OCI-LY7 (cell line): ENCODE results near the gene PRKAB1. TPM values are rescaled to one million over a fixed set of nuclear protein-coding genes. Genes with fewer than 3 reads are reported as not detected.

Experiments
- BruUV-seq: library from RNA; stranded (reverse); fragments of 400-500 nt; replicated peaks from 2 replicates; lab custom pipeline; 2021; lab: Mats Ljungman, UMichigan
- CTCF ChIA-PET: fragments of 300-600 bp; sonication (Branson Sonifier 250); formaldehyde crosslinking; loops from one replicate; lab custom pipeline; 2022; ENCODE audit warnings: antibody characterized with exemption; ENCODE audit not compliant: unreplicated experiment; lab: Charles Lee
- POLR2A ChIA-PET: fragments of 300-600 bp; sonication (Branson Sonifier 250); formaldehyde crosslinking; loops from one replicate; lab custom pipeline; 2022; ENCODE audit warnings: antibody characterized with exemption; lab: Charles Lee
- DNase-seq: peaks from one replicate; pipeline ENCODE4 v3.0.0-alpha.2; 2015; ENCODE audit warnings: low spot score
- H2AFZ ChIP-seq: fragments of 200-600 bp; sonication (generic), shearing (Covaris generic); 2 replicates; pipeline ENCODE4 v1.6.1; 2014; ENCODE audit warnings: mild to moderate bottlenecking, antibody characterized with exemption, low read length, moderate library complexity
- H3K27ac ChIP-seq: fragments of 200-600 bp; sonication (generic); 2 replicates; pipeline ENCODE4 v1.5.1; 2014; ENCODE audit warnings: mixed run types, low read depth, mild to moderate bottlenecking, moderate library complexity, low read length, inconsistent platforms; ENCODE audit not compliant: poor library complexity, severe bottlenecking
- H3K36me3 ChIP-seq: fragments of 200-600 bp; sonication (generic); 2 replicates; pipeline ENCODE4 v1.6.1; 2014; ENCODE audit warnings: mild to moderate bottlenecking, antibody characterized with exemption, low read length, moderate library complexity, mixed read lengths; ENCODE audit not compliant: insufficient read depth
- H3K4me1 ChIP-seq: fragments of 200-600 bp; sonication (generic); 2 replicates; pipeline ENCODE4 v1.5.1; 2014; ENCODE audit warnings: mild to moderate bottlenecking, low read length; ENCODE audit not compliant: insufficient read depth, poor library complexity, severe bottlenecking
- H3K4me2 ChIP-seq: fragments of 200-600 bp; sonication (generic); 2 replicates; pipeline ENCODE4 v1.6.1; 2014; ENCODE audit warnings: mild to moderate bottlenecking, low read length
- H3K4me3 ChIP-seq: fragments of 200-600 bp; sonication (generic); 2 replicates; pipeline ENCODE4 v1.5.1; 2014; ENCODE audit warnings: mild to moderate bottlenecking, low read depth, low read length; ENCODE audit not compliant: poor library complexity, severe bottlenecking
- H3K79me2 ChIP-seq: fragments of 200-600 bp; sonication (generic); 2 replicates; pipeline ENCODE4 v1.6.1; 2016; ENCODE audit warnings: low read depth, mild to moderate bottlenecking, low read length, moderate library complexity, mixed read lengths; ENCODE audit not compliant: insufficient read depth
- H3K9me2 ChIP-seq: fragments of 200-600 bp; sonication (generic); 2 replicates; pipeline ENCODE4 v1.6.1; 2016; ENCODE audit warnings: mild to moderate bottlenecking, low read length, mixed read lengths; ENCODE audit not compliant: insufficient read depth
- H3K9me3 ChIP-seq: fragments of 200-600 bp; sonication (generic); 2 replicates; pipeline ENCODE4 v1.6.1; 2014; ENCODE audit warnings: mild to moderate bottlenecking, mixed run types, low read length, mixed read lengths
- H4K20me1 ChIP-seq: fragments of 200-600 bp; sonication (generic); 2 replicates; pipeline ENCODE4 v1.6.1; 2014; ENCODE audit warnings: mild to moderate bottlenecking, antibody characterized with exemption, low read length, moderate library complexity, mixed read lengths; ENCODE audit not compliant: insufficient read depth
- EZH2phosphoT487 ChIP-seq: fragments of 200-600 bp; sonication (generic); IDR thresholded peaks from 2 replicates; pipeline ENCODE4 v1.6.1; 2018; ENCODE audit warnings: low read depth, borderline replicate concordance, mild to moderate bottlenecking, mixed run types, antibody characterized with exemption, low read length, moderate library complexity, mixed read lengths
- intact Hi-C: fragments of 100-400 bp; cut with micrococcal nuclease; formaldehyde crosslinking; loops from one replicate; pipeline ENCODE4 v1.10.0; 2022; ENCODE audit not compliant: unreplicated experiment
- total RNA-seq, 2 experiments: library from RNA; depleted of rRNA in 1 of 2; stranded (reverse); fragments of >200 nt in 1 of 2; shearing (Covaris generic) in 1 of 2; gene quantifications; 2 replicates each; pipeline ENCODE4 v1.2.3, GENCODE V29; 2014 to 2022
- TF ChIP-seq, protein P1 (sequence below): fragments of 200-600 bp; sonication (generic); conservative IDR thresholded peaks from 2 replicates; pipeline ENCODE4 v1.5.1; 2014; ENCODE audit warnings: mild to moderate bottlenecking, antibody characterized with exemption, low read length, moderate library complexity, mixed read lengths

The PRKAB1 gene
- total RNA-seq, 2 experiments from 2014 or later, result 32.4 to 45.1 TPM

DNA sequence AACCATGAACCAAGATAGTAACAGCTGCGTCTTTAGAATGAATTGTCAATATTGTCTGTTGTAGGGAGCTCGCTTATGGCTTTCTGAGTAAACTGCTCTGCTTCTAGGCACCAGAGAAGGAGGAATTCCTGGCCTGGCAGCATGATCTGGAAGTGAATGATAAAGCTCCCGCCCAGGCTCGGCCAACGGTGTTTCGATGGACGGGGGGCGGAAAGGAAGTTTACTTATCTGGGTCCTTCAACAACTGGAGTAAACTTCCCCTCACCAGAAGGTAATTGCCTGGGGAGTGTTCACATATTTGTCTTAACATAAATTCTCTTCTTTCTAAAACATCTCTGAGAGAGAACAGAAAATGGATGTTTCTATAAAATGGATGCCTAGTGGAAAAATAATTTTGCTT is 4.3 kb downstream of the PRKAB1 start:
- Histone ChIP-seq H3K9me3 (no peaks in the 10 kb centered on the region), H3K27ac (no peak overlapping the region), H3K4me1 (peaks cover 19% of the 10 kb centered on the region), H3K4me3 (no peak overlapping the region), H3K9me2 (no peaks in the 10 kb centered on the region), H3K4me2 (no peak overlapping the region), H3K79me2 (peaks cover 35% of the 10 kb centered on the region), H2AFZ (no peak overlapping the region), H3K36me3 (peaks cover 80% of the 10 kb centered on the region), H4K20me1 (no peaks in the 10 kb centered on the region)
- no TSS peak for BruUV-seq
- no peak for DNase-seq
- TF ChIP-seq EZH2phosphoT487, result no peak
- TF ChIP-seq, protein P1, sequence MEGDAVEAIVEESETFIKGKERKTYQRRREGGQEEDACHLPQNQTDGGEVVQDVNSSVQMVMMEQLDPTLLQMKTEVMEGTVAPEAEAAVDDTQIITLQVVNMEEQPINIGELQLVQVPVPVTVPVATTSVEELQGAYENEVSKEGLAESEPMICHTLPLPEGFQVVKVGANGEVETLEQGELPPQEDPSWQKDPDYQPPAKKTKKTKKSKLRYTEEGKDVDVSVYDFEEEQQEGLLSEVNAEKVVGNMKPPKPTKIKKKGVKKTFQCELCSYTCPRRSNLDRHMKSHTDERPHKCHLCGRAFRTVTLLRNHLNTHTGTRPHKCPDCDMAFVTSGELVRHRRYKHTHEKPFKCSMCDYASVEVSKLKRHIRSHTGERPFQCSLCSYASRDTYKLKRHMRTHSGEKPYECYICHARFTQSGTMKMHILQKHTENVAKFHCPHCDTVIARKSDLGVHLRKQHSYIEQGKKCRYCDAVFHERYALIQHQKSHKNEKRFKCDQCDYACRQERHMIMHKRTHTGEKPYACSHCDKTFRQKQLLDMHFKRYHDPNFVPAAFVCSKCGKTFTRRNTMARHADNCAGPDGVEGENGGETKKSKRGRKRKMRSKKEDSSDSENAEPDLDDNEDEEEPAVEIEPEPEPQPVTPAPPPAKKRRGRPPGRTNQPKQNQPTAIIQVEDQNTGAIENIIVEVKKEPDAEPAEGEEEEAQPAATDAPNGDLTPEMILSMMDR, result no peak
- ChIA-PET CTCF (no interaction called here), POLR2A (interaction anchor here (1.0 kb wide), 1 partner anchor 10 kb away, joined by 4 read pairs; no protein-coding TSS in a partner anchor)
- intact Hi-C loops, result no loop called here

DNA sequence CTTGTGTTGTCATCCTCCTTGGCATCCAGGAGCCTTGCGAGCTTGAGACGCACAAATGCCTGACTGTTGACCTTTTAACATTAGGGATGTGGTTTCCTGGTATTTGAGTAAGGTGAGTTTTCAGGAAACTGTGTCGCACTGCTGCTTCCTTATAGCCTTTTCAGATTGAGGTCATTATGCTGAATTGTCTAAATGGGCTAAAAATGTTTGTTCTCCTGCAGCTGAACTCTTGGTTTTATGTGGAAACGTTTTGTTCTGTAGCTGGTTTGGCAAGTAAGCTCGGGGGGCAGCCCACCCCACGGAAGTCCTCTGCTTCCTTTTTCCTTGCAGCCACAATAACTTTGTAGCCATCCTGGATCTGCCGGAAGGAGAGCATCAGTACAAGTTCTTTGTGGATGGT is 5.7 kb downstream of the PRKAB1 start:
- intact Hi-C loops, result no loop called here
- DNase-seq, result no peak
- POLR2A ChIA-PET, result no interaction called here
- Histone ChIP-seq H3K36me3 (peaks cover 91% of the 10 kb centered on the region), H3K27ac (no peak overlapping the region), H3K4me1 (peaks cover 17% of the 10 kb centered on the region), H3K9me2 (no peaks in the 10 kb centered on the region), H3K9me3 (no peaks in the 10 kb centered on the region), H2AFZ (no peak overlapping the region), H3K79me2 (peaks cover 28% of the 10 kb centered on the region), H4K20me1 (no peaks in the 10 kb centered on the region), H3K4me3 (no peak overlapping the region), H3K4me2 (no peak overlapping the region)
- CTCF ChIA-PET, result no interaction called here
- no peak for TF ChIP-seq EZH2phosphoT487
- BruUV-seq, result no TSS peak

DNA sequence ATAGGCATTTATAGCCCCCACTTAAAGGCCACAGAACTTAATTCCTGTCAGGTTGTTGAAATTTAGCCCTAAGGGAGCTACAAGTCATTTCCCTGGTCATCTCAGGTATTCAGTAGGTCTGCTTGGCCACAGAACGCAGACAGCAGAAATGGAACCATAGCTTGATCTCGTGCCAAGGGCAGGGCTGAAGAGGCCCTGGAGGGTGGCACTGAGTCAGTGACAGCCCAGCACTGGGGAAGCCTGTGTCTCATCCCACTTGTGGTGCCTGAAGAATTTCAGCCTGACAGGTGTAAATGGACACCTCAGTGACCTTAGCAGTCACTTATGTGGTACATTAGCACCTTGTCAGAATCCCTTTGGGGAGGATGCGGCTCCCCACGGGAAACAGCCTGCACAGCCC is 6.6 kb downstream of the PRKAB1 start:
- ChIA-PET CTCF (no interaction called here), POLR2A (no interaction called here)
- H3K4me2 ChIP-seq, result no peak overlapping the region
- H3K27ac ChIP-seq, result no peak overlapping the region
- no peak overlapping the region for H3K4me3 ChIP-seq
- H3K9me2 ChIP-seq, result no peaks in the 10 kb centered on the region
- H4K20me1 ChIP-seq, result no peaks in the 10 kb centered on the region
- H3K36me3 ChIP-seq, result peaks cover 100% of the 10 kb centered on the region
- no peak for DNase-seq
- intact Hi-C loops, result no loop called here
- H3K9me3 ChIP-seq, result no peaks in the 10 kb centered on the region
- H3K4me1 ChIP-seq, result peaks cover 15% of the 10 kb centered on the region
- peaks cover 21% of the 10 kb centered on the region; the same call in 1 of the 2 replicates for H3K79me2 ChIP-seq
- TF ChIP-seq, protein P1, result no peak
- no peak for TF ChIP-seq EZH2phosphoT487
- no TSS peak for BruUV-seq
- H2AFZ ChIP-seq, result no peak overlapping the region
